ENCODE results near the gene BEGAIN. TPM values are rescaled to one million over a fixed set of nuclear protein-coding genes. Genes with fewer than 3 reads are reported as not detected.

Gene BEGAIN
- total RNA-seq, 4 donors from 2014 or later = 0.27 to 2.5 (median 0.37) TPM; not detected in 1

- WGBS, 2 donors (ENCODE audit: low coverage in 1 of 2) = 79% methylated on average over 1 of the region's 1 CpG; no CpG with 5 or more reads in 1 of the 2 donors
- TF ChIP-seq POLR2AphosphoS5 (IDR thresholded peaks at IDR 0.05) (no peak), POLR2A (IDR thresholded peaks at IDR 0.05) (no peak), CTCF (IDR thresholded peaks at IDR 0.05) (no peak), EP300 (IDR thresholded peaks at IDR 0.05; ENCODE audit: low read depth) (no peak)
- Histone ChIP-seq H3K36me3 (no peaks in the 10 kb centered on the region), H3K9me3 (no peaks in the 10 kb centered on the region), H3K27me3 (peaks cover 16% of the 10 kb centered on the region), H3K4me3 (no peak overlapping the region), H3K27ac (no peak overlapping the region), H3K4me1 (peaks cover 0 to 17% (median 4%) of the 10 kb centered on the region in 4 donors)
- in situ Hi-C loops (cut with MboI; ENCODE audit: low pct_ligation_motif_present in 1 of 4, low pct_unique_long_range_greater_than_20kb in 1 of 4, low sequenced_read_pairs in 3 of 4) (no loop called here), intact Hi-C loops (cut with DNase I; ENCODE audit: low total_unique reads) (no loop called here)
- DNase-seq = peak; percentile 4
Measured at GRCh38 chr14:100623557-100623956, 36.3 kb upstream of the BEGAIN start.

- H3K9me3 ChIP-seq = no peaks in the 10 kb centered on the region
- H3K27ac ChIP-seq = no peak overlapping the region
- no peak overlapping the region for H3K4me3 ChIP-seq
- DNase-seq = peak; percentile 11
- peaks cover 16% of the 10 kb centered on the region for H3K27me3 ChIP-seq
- TF ChIP-seq EP300 (IDR thresholded peaks at IDR 0.05; ENCODE audit: low read depth) = no peak
- TF ChIP-seq POLR2A (IDR thresholded peaks at IDR 0.05) = no peak
- TF ChIP-seq CTCF (IDR thresholded peaks at IDR 0.05) = no peak
- no peak for TF ChIP-seq POLR2AphosphoS5 (IDR thresholded peaks at IDR 0.05)
- in situ Hi-C loops (cut with MboI; ENCODE audit: low pct_ligation_motif_present in 1 of 4, low pct_unique_long_range_greater_than_20kb in 1 of 4, low sequenced_read_pairs in 3 of 4) = no loop called here
- peaks cover 0 to 22% (median 6%) of the 10 kb centered on the region in 4 donors for H3K4me1 ChIP-seq
- WGBS, 2 donors (ENCODE audit: low coverage in 1 of 2) = 63% methylated on average over 22 of the region's 22 CpGs; no CpG with 5 or more reads in 1 of the 2 donors
- intact Hi-C loops (cut with DNase I; ENCODE audit: low total_unique reads) = no loop called here
- no peaks in the 10 kb centered on the region for H3K36me3 ChIP-seq
Measured at GRCh38 chr14:100622708-100623485, 35.7 kb upstream of the BEGAIN start.

DNA sequence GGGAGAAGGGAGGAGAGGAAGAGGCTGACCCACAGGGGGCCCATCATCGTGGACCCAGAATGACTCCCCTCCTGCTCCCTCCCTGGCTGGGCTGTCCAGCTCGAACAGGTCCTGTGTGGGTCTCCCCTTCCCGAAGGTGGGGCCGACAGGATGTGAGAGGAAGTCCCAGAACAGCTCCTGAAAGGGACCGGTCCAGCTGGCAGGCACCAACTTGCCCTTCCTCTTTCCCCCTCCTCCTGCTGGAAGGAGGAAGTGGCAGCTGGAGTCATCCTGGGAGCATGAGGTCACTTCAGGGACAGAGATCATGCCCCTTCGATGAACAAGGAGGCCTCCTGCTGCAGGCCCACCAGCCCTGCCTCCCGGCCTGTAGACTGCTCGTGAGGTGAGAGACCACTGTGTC is 35.0 kb upstream of the BEGAIN start:
- intact Hi-C loops (cut with DNase I; ENCODE audit: low total_unique reads) (no loop called here), in situ Hi-C loops (cut with MboI; ENCODE audit: low pct_ligation_motif_present in 1 of 4, low pct_unique_long_range_greater_than_20kb in 1 of 4, low sequenced_read_pairs in 3 of 4) (no loop called here)
- DNase-seq = peak; percentile 28
- Histone ChIP-seq H3K27ac (no peak overlapping the region), H3K36me3 (no peaks in the 10 kb centered on the region), H3K4me3 (no peak overlapping the region), H3K4me1 (peaks cover 0 to 27% (median 6%) of the 10 kb centered on the region in 4 donors), H3K27me3 (peaks cover 16% of the 10 kb centered on the region), H3K9me3 (no peaks in the 10 kb centered on the region)
- 30% methylated on average over 7 of the region's 8 CpGs; no CpG with 5 or more reads in 1 of the 2 donors for WGBS, 2 donors (ENCODE audit: low coverage in 1 of 2)
- TF ChIP-seq POLR2A (IDR thresholded peaks at IDR 0.05) (no peak), CTCF (IDR thresholded peaks at IDR 0.05) (no peak), POLR2AphosphoS5 (IDR thresholded peaks at IDR 0.05) (no peak), EP300 (IDR thresholded peaks at IDR 0.05; ENCODE audit: low read depth) (no peak)

- intact Hi-C loops (cut with DNase I; ENCODE audit: low total_unique reads) (no loop called here), in situ Hi-C loops (cut with MboI; ENCODE audit: low pct_ligation_motif_present in 1 of 4, low pct_unique_long_range_greater_than_20kb in 1 of 4, low sequenced_read_pairs in 3 of 4) (no loop called here)
- H3K4me1 ChIP-seq = peaks cover 0 to 27% (median 6%) of the 10 kb centered on the region in 4 donors
- no peak overlapping the region for H3K27ac ChIP-seq
- TF ChIP-seq POLR2AphosphoS5 (IDR thresholded peaks at IDR 0.05) = no peak
- TF ChIP-seq CTCF (IDR thresholded peaks at IDR 0.05) = no peak
- TF ChIP-seq POLR2A (IDR thresholded peaks at IDR 0.05) = no peak
- no peak for TF ChIP-seq EP300 (IDR thresholded peaks at IDR 0.05; ENCODE audit: low read depth)
- no peaks in the 10 kb centered on the region for H3K36me3 ChIP-seq
- peak; percentile 8 for DNase-seq
- 77% methylated on average over 14 of the region's 14 CpGs; no CpG with 5 or more reads in 1 of the 2 donors for WGBS, 2 donors (ENCODE audit: low coverage in 1 of 2)
- H3K4me3 ChIP-seq = no peak overlapping the region
- H3K9me3 ChIP-seq = no peaks in the 10 kb centered on the region
- H3K27me3 ChIP-seq = peaks cover 16% of the 10 kb centered on the region
Measured at GRCh38 chr14:100621806-100622205, 34.6 kb upstream of the BEGAIN start.
